Measurements from ENCODE around the gene BMX. TPM values are rescaled to one million over a fixed set of nuclear protein-coding genes. Genes with fewer than 3 reads are reported as not detected.

Gene BMX
- total and polyA plus RNA-seq, 7 experiments from 2014 or later: not detected

- ATAC-seq (no peak), DNase-seq (no peak)
- H3K4me1 ChIP-seq (ENCODE audit: control insufficient read depth in 2 of 2, insufficient read depth in 2 of 2, low read length in 2 of 2): no peaks in the 10 kb centered on the region
- Mint-ChIP-seq H3K36me3 (no peaks in the 10 kb centered on the region), H3K9me3 (no peaks in the 10 kb centered on the region), H3K4me3 (no peak overlapping the region), H3K27ac (no peak overlapping the region), H3K27me3 (peaks cover 4 to 22% (median 8%) of the 10 kb centered on the region in 5 donors), H3K4me1 (no peaks in the 10 kb centered on the region)
- no peaks in the 10 kb centered on the region for H3K27me3 ChIP-seq (ENCODE audit: control insufficient read depth in 2 of 2, insufficient read depth in 2 of 2, low read length in 2 of 2)
- CTCF ChIA-PET: no interaction called here
- intact Hi-C loops (cut with micrococcal nuclease): no loop called here
- no peak overlapping the region for H3K27ac ChIP-seq (ENCODE audit: low read depth, low read length)
- no peaks in the 10 kb centered on the region for H3K36me3 ChIP-seq (ENCODE audit: control insufficient read depth in 2 of 3, insufficient read depth in 3 of 3, low read length in 3 of 3)
- POLR2A ChIA-PET: no interaction called here
- H3K4me3 ChIP-seq (ENCODE audit: low read length): no peak overlapping the region
- no peaks in the 10 kb centered on the region for H3K9me3 ChIP-seq (ENCODE audit: control insufficient read depth in 2 of 3, low read length in 3 of 3)
Observed at GRCh38 chrX:15576019-15576418, 75.4 kb downstream of the BMX start.

GRCh38 chrX:15579778-15580747, 79.5 kb downstream of the BMX start:
- Mint-ChIP-seq H3K27me3 (peaks cover 2 to 17% (median 6%) of the 10 kb centered on the region in 5 donors), H3K4me1 (no peaks in the 10 kb centered on the region), H3K27ac (no peak overlapping the region), H3K9me3 (peaks cover 0 to 3% (median 0%) of the 10 kb centered on the region in 11 donors), H3K4me3 (no peak overlapping the region), H3K36me3 (no peaks in the 10 kb centered on the region)
- intact Hi-C loops (cut with micrococcal nuclease): no loop called here
- DNase-seq (no peak), ATAC-seq (no peak)
- ChIA-PET POLR2A (no interaction called here), CTCF (no interaction called here)
- Histone ChIP-seq H3K27ac (ENCODE audit: low read depth, low read length) (no peak overlapping the region), H3K4me3 (ENCODE audit: low read length) (no peak overlapping the region), H3K4me1 (ENCODE audit: control insufficient read depth in 2 of 2, insufficient read depth in 2 of 2, low read length in 2 of 2) (no peaks in the 10 kb centered on the region), H3K27me3 (ENCODE audit: control insufficient read depth in 2 of 2, insufficient read depth in 2 of 2, low read length in 2 of 2) (no peaks in the 10 kb centered on the region), H3K36me3 (ENCODE audit: control insufficient read depth in 2 of 3, insufficient read depth in 3 of 3, low read length in 3 of 3) (no peaks in the 10 kb centered on the region), H3K9me3 (ENCODE audit: control insufficient read depth in 2 of 3, low read length in 3 of 3) (no peaks in the 10 kb centered on the region)

GRCh38 chrX:15594371-15594770, 93.8 kb downstream of the BMX start:
- H3K27me3 ChIP-seq (ENCODE audit: control insufficient read depth in 2 of 2, insufficient read depth in 2 of 2, low read length in 2 of 2): no peaks in the 10 kb centered on the region
- Mint-ChIP-seq H3K36me3 (no peaks in the 10 kb centered on the region), H3K4me3 (no peak overlapping the region), H3K4me1 (no peaks in the 10 kb centered on the region), H3K9me3 (peaks cover 0 to 1% (median 0%) of the 10 kb centered on the region in 11 donors), H3K27me3 (peaks cover under 1 to 20% (median 14%) of the 10 kb centered on the region in 5 donors), H3K27ac (no peak overlapping the region)
- ChIA-PET CTCF (no interaction called here), POLR2A (no interaction called here)
- intact Hi-C loops (cut with micrococcal nuclease): no loop called here
- H3K36me3 ChIP-seq (ENCODE audit: control insufficient read depth in 2 of 3, insufficient read depth in 3 of 3, low read length in 3 of 3): no peaks in the 10 kb centered on the region
- no peaks in the 10 kb centered on the region for H3K9me3 ChIP-seq (ENCODE audit: control insufficient read depth in 2 of 3, low read length in 3 of 3)
- no peaks in the 10 kb centered on the region for H3K4me1 ChIP-seq (ENCODE audit: control insufficient read depth in 2 of 2, insufficient read depth in 2 of 2, low read length in 2 of 2)
- no peak overlapping the region for H3K27ac ChIP-seq (ENCODE audit: low read depth, low read length)
- DNase-seq: no peak
- H3K4me3 ChIP-seq (ENCODE audit: low read length): no peak overlapping the region
- ATAC-seq: no peak

- no peaks in the 10 kb centered on the region for H3K27me3 ChIP-seq (ENCODE audit: control insufficient read depth in 2 of 2, insufficient read depth in 2 of 2, low read length in 2 of 2)
- Mint-ChIP-seq H3K4me3 (no peak overlapping the region), H3K27ac (no peak overlapping the region), H3K36me3 (no peaks in the 10 kb centered on the region), H3K9me3 (no peaks in the 10 kb centered on the region), H3K27me3 (peaks cover 0 to 11% (median 6%) of the 10 kb centered on the region in 5 donors), H3K4me1 (no peaks in the 10 kb centered on the region)
- ChIA-PET POLR2A (no interaction called here), CTCF (no interaction called here)
- H3K9me3 ChIP-seq (ENCODE audit: control insufficient read depth in 2 of 3, low read length in 3 of 3): no peaks in the 10 kb centered on the region
- DNase-seq (no peak), ATAC-seq (no peak)
- intact Hi-C loops (cut with micrococcal nuclease): no loop called here
- no peaks in the 10 kb centered on the region for H3K4me1 ChIP-seq (ENCODE audit: control insufficient read depth in 2 of 2, insufficient read depth in 2 of 2, low read length in 2 of 2)
- no peaks in the 10 kb centered on the region for H3K36me3 ChIP-seq (ENCODE audit: control insufficient read depth in 2 of 3, insufficient read depth in 3 of 3, low read length in 3 of 3)
- H3K4me3 ChIP-seq (ENCODE audit: low read length): no peak overlapping the region
- H3K27ac ChIP-seq (ENCODE audit: low read depth, low read length): no peak overlapping the region
Observed at GRCh38 chrX:15598026-15598425, 97.4 kb downstream of the BMX start.

- CTCF ChIA-PET: no interaction called here
- DNase-seq (no peak), ATAC-seq (no peak)
- no peaks in the 10 kb centered on the region for H3K27me3 ChIP-seq (ENCODE audit: control insufficient read depth in 2 of 2, insufficient read depth in 2 of 2, low read length in 2 of 2)
- no peak overlapping the region for H3K27ac Mint-ChIP-seq
- H3K36me3 ChIP-seq (ENCODE audit: control insufficient read depth in 2 of 3, insufficient read depth in 3 of 3, low read length in 3 of 3): no peaks in the 10 kb centered on the region
- H3K4me1 ChIP-seq (ENCODE audit: control insufficient read depth in 2 of 2, insufficient read depth in 2 of 2, low read length in 2 of 2): no peaks in the 10 kb centered on the region
- H3K4me3 Mint-ChIP-seq: no peak overlapping the region
- H3K4me3 ChIP-seq (ENCODE audit: low read length): no peak overlapping the region
- no peak overlapping the region for H3K27ac ChIP-seq (ENCODE audit: low read depth, low read length)
- peaks cover 0 to 19% (median 4%) of the 10 kb centered on the region in 5 donors for H3K27me3 Mint-ChIP-seq
- H3K4me1 Mint-ChIP-seq: no peaks in the 10 kb centered on the region
- no peaks in the 10 kb centered on the region for H3K36me3 Mint-ChIP-seq
- no peaks in the 10 kb centered on the region for H3K9me3 Mint-ChIP-seq
- H3K9me3 ChIP-seq (ENCODE audit: control insufficient read depth in 2 of 3, low read length in 3 of 3): no peaks in the 10 kb centered on the region
- intact Hi-C loops (cut with micrococcal nuclease): no loop called here
- POLR2A ChIA-PET: no interaction called here
Observed at GRCh38 chrX:15599461-15599860, 98.9 kb downstream of the BMX start.

- Mint-ChIP-seq H3K36me3 (no peaks in the 10 kb centered on the region), H3K27me3 (peaks cover 0 to 20% (median 4%) of the 10 kb centered on the region in 5 donors), H3K9me3 (no peaks in the 10 kb centered on the region), H3K4me1 (no peaks in the 10 kb centered on the region), H3K27ac (no peak overlapping the region), H3K4me3 (no peak overlapping the region)
- intact Hi-C loops (cut with micrococcal nuclease): no loop called here
- H3K27me3 ChIP-seq (ENCODE audit: control insufficient read depth in 2 of 2, insufficient read depth in 2 of 2, low read length in 2 of 2): no peaks in the 10 kb centered on the region
- ATAC-seq (no peak), DNase-seq (no peak)
- ChIA-PET CTCF (no interaction called here), POLR2A (no interaction called here)
- no peak overlapping the region for H3K4me3 ChIP-seq (ENCODE audit: low read length)
- no peaks in the 10 kb centered on the region for H3K4me1 ChIP-seq (ENCODE audit: control insufficient read depth in 2 of 2, insufficient read depth in 2 of 2, low read length in 2 of 2)
- H3K9me3 ChIP-seq (ENCODE audit: control insufficient read depth in 2 of 3, low read length in 3 of 3): no peaks in the 10 kb centered on the region
- H3K36me3 ChIP-seq (ENCODE audit: control insufficient read depth in 2 of 3, insufficient read depth in 3 of 3, low read length in 3 of 3): no peaks in the 10 kb centered on the region
- no peak overlapping the region for H3K27ac ChIP-seq (ENCODE audit: low read depth, low read length)
Observed at GRCh38 chrX:15600049-15600448, 99.4 kb downstream of the BMX start.

GRCh38 chrX:15600745-15601144, 100.1 kb downstream of the BMX start, which contains the start of gene ACE2:
TSS of gene ACE2 (minus strand) at chrX:15600960. CDS start at chrX:15600911, 49 bp downstream.
- Histone ChIP-seq H3K36me3 (ENCODE audit: control insufficient read depth in 2 of 3, insufficient read depth in 3 of 3, low read length in 3 of 3) (no peaks in the 10 kb centered on the region), H3K27me3 (ENCODE audit: control insufficient read depth in 2 of 2, insufficient read depth in 2 of 2, low read length in 2 of 2) (no peaks in the 10 kb centered on the region), H3K27ac (ENCODE audit: low read depth, low read length) (no peak within 1 kb of the TSS), H3K4me1 (ENCODE audit: control insufficient read depth in 2 of 2, insufficient read depth in 2 of 2, low read length in 2 of 2) (no peaks in the 10 kb centered on the region), H3K9me3 (ENCODE audit: control insufficient read depth in 2 of 3, low read length in 3 of 3) (no peaks in the 10 kb centered on the region), H3K4me3 (ENCODE audit: low read length) (no peak within 1 kb of the TSS)
- DNase-seq: no peak
- intact Hi-C loops (cut with micrococcal nuclease): no loop called here
- no peak for ATAC-seq
- no peaks in the 10 kb centered on the region for H3K4me1 Mint-ChIP-seq
- H3K4me3 Mint-ChIP-seq: no peak within 1 kb of the TSS
- ChIA-PET CTCF (no interaction called here), POLR2A (no interaction called here)
- H3K9me3 Mint-ChIP-seq: no peaks in the 10 kb centered on the region
- no peak within 1 kb of the TSS for H3K27ac Mint-ChIP-seq
- no peaks in the 10 kb centered on the region for H3K36me3 Mint-ChIP-seq
- peaks cover 0 to 20% (median 4%) of the 10 kb centered on the region in 5 donors for H3K27me3 Mint-ChIP-seq

Measured in naive thymus-derived CD4-positive, alpha-beta T cell (primary cell).